ENCODE results near the gene ANKAR.
"Not testable (repeated sequence)": the region's sequence is repeated elsewhere in the genome, so short reads cannot be mapped to it uniquely, and the experiment has no call there.

Gene ANKAR

DNA sequence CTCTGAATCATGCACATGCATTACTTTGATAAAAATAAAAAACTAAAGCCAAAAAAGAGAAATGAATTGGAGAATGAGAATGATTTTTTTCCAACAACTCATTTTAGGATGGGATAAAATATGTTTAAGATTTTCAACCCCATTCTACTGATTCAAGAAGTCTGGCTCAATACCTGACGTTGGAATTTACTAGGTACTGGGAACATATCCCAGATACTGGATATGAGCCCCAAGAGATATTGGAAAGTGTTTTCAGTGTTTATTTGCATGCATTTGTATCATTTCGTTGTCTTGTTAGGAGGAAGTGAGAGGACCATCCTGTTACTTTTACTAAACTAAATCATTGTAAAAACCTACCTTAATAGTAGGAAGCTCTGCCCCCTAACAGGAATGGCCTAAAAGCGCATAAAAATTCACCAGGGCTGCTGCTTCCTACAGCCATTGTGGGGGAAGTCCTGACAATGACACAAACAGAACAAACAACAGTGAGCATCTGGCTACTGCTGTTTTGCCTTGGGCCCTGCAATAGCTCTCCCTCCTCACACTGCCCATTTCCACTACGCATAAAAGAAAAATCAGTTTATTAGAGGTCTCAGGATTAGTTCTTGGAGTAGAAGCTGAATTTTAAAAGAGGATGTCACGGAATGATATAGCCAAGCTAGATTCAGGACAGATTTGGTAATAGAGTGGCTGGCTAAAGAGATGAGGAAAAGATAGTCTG lies 35.2 kb downstream of the ANKAR start:
- DNase-seq: no peak

DNA sequence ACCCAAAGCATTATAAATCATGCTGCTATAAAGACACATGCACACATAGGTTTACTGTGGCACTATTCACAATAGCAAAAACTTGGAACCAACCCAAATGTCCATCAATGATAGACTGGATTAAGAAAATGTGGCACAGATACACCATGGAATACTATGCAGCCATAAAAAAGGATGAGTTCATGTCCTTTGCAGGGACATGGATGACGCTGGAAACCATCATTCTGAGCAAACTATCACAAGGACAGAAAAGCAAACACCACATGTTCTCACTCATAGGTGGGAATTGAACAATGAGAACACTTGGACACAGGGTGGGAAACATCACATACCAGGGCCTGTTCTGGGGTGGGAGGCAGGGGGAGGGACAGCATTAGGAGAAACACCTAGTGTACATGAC lies 43.1 kb downstream of the ANKAR start:
- DNase-seq: not testable (repeated sequence)

DNA sequence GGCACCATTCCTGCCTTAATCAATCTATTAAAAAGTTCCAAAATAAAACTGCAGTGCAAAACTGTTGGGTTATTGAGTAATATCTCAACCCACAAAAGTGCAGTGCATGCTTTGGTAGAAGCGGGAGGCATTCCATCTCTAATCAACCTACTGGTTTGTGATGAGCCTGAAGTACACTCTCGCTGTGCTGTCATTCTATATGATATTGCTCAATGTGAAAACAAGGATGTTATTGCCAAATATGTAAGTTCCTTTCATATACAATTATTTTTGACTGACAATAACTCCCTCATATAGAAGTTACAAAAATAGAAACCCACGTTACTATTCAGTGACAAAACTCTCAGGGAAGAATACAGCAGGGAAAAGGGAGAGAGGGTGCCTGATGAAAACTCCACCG lies 45.1 kb downstream of the ANKAR start:
- no peak for DNase-seq

DNA sequence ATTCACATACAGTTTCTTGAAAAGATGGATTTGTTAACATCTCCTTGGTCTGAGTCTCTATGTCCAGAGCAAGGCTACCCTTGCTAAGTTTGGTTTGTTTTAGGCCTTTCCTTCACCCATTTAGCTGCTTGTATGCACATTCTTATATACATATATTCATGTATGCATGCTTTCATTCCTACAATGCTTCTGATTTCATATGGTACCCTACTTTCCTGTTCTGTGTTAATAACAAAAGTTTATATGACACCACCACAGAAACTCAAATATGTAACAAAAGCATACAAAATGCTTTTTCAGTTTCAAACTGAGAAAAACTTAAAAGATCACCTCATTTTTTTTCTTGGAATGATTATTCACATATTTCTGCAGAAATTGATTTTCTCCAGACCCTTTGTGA lies 48.7 kb downstream of the ANKAR start:
- DNase-seq: no peak
